ENCODE results near the gene PFKFB3. TPM values are rescaled to one million over a fixed set of nuclear protein-coding genes. Genes with fewer than 3 reads are reported as not detected.
A peak's percentile ranks its signal among the peaks of the same experiment; 100 is the strongest.

PFKFB3 gene
- total and polyA plus RNA-seq, 9 of the 15 experiments (the other 6 are each of a cell fraction or from before 2014, with no cell fraction given): 0.46 to 21.6 (median 7.8) TPM

DNA sequence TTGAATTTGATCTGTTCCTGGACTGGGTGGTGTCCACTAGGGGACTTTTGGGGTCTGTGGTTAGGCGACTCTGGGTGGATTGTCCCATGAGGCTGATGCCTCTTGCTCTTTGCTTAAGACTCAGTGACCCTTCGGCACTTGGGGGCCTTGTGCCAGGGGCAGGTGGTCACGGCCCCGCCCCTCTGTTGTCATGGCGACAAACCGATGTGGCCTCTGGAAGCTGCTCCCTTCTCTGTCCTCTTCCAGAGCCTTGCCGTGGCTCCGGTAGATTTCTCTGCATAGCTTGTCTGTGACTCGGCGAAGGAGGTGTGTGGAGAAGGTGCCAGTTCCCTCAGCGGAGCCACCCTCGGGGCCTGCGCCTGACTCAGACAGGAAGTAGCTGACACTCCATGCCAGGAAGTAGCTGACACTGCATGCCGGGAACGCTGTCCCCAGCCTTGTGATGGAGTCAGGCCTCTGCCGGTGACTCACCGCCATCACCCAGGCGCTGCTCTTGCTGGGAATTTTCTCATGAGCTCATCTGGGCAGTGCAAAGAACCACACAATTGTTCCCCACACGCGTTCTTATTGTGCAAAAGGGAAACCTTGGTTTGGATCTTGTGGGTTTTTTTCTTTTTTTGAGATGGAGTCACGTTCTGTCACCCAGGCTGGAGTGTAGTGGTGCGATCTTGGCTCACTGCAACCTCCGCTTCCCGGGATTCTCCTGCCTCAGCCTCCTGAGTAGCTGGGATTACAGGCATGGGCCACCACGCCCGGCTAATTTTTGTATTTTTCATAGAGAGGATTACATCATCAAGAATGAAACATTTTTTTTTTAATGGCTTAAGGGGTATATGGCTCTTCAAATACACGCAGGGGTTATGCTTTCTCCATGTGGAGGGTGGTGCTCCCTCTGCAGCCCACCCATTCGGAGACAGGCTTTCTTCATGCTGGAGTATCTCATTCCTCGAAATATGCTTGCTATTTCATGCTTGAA is 72.6 kb downstream of the PFKFB3 start (continued):
- TF ChIP-seq, protein P1, sequence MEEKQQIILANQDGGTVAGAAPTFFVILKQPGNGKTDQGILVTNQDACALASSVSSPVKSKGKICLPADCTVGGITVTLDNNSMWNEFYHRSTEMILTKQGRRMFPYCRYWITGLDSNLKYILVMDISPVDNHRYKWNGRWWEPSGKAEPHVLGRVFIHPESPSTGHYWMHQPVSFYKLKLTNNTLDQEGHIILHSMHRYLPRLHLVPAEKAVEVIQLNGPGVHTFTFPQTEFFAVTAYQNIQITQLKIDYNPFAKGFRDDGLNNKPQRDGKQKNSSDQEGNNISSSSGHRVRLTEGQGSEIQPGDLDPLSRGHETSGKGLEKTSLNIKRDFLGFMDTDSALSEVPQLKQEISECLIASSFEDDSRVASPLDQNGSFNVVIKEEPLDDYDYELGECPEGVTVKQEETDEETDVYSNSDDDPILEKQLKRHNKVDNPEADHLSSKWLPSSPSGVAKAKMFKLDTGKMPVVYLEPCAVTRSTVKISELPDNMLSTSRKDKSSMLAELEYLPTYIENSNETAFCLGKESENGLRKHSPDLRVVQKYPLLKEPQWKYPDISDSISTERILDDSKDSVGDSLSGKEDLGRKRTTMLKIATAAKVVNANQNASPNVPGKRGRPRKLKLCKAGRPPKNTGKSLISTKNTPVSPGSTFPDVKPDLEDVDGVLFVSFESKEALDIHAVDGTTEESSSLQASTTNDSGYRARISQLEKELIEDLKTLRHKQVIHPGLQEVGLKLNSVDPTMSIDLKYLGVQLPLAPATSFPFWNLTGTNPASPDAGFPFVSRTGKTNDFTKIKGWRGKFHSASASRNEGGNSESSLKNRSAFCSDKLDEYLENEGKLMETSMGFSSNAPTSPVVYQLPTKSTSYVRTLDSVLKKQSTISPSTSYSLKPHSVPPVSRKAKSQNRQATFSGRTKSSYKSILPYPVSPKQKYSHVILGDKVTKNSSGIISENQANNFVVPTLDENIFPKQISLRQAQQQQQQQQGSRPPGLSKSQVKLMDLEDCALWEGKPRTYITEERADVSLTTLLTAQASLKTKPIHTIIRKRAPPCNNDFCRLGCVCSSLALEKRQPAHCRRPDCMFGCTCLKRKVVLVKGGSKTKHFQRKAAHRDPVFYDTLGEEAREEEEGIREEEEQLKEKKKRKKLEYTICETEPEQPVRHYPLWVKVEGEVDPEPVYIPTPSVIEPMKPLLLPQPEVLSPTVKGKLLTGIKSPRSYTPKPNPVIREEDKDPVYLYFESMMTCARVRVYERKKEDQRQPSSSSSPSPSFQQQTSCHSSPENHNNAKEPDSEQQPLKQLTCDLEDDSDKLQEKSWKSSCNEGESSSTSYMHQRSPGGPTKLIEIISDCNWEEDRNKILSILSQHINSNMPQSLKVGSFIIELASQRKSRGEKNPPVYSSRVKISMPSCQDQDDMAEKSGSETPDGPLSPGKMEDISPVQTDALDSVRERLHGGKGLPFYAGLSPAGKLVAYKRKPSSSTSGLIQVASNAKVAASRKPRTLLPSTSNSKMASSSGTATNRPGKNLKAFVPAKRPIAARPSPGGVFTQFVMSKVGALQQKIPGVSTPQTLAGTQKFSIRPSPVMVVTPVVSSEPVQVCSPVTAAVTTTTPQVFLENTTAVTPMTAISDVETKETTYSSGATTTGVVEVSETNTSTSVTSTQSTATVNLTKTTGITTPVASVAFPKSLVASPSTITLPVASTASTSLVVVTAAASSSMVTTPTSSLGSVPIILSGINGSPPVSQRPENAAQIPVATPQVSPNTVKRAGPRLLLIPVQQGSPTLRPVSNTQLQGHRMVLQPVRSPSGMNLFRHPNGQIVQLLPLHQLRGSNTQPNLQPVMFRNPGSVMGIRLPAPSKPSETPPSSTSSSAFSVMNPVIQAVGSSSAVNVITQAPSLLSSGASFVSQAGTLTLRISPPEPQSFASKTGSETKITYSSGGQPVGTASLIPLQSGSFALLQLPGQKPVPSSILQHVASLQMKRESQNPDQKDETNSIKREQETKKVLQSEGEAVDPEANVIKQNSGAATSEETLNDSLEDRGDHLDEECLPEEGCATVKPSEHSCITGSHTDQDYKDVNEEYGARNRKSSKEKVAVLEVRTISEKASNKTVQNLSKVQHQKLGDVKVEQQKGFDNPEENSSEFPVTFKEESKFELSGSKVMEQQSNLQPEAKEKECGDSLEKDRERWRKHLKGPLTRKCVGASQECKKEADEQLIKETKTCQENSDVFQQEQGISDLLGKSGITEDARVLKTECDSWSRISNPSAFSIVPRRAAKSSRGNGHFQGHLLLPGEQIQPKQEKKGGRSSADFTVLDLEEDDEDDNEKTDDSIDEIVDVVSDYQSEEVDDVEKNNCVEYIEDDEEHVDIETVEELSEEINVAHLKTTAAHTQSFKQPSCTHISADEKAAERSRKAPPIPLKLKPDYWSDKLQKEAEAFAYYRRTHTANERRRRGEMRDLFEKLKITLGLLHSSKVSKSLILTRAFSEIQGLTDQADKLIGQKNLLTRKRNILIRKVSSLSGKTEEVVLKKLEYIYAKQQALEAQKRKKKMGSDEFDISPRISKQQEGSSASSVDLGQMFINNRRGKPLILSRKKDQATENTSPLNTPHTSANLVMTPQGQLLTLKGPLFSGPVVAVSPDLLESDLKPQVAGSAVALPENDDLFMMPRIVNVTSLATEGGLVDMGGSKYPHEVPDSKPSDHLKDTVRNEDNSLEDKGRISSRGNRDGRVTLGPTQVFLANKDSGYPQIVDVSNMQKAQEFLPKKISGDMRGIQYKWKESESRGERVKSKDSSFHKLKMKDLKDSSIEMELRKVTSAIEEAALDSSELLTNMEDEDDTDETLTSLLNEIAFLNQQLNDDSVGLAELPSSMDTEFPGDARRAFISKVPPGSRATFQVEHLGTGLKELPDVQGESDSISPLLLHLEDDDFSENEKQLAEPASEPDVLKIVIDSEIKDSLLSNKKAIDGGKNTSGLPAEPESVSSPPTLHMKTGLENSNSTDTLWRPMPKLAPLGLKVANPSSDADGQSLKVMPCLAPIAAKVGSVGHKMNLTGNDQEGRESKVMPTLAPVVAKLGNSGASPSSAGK (IDR thresholded peaks at IDR 0.05): peak; percentile 60
- TF ChIP-seq SLC30A9 (CRISPR knock-in tag; IDR thresholded peaks at IDR 0.05): no peak
- peak; percentile 45; the same call in 1 of the 2 replicates for TF ChIP-seq ZNF175 (CRISPR knock-in tag; IDR thresholded peaks at IDR 0.05; ENCODE audit: low read depth)
- TF ChIP-seq PHF20 (IDR thresholded peaks at IDR 0.05; ENCODE audit: partially characterized antibody): peak; percentile 60
- no peak for TF ChIP-seq SRSF9 (IDR thresholded peaks at IDR 0.05; ENCODE audit: borderline replicate concordance, low read depth, low read length)
- TF ChIP-seq TCF3 (CRISPR knock-in tag; IDR thresholded peaks at IDR 0.05): no peak
- no peak for TF ChIP-seq CHD2 (IDR thresholded peaks at IDR 0.05; ENCODE audit: low read depth, low read length)
- TF ChIP-seq ZNF589 (CRISPR knock-in tag; IDR thresholded peaks at IDR 0.05; ENCODE audit: low read depth): 0 out of 2 replicates have a peak, but pooled peaks have one; percentile 32
- peak in 1 of 2 experiments; percentile 39; a peak in 1 of 4 replicates for TF ChIP-seq TRIM24 (IDR thresholded peaks at IDR 0.05)
- TF ChIP-seq SP2 (IDR thresholded peaks at IDR 0.05; ENCODE audit: extremely low read depth, low read depth, low read length, poor library complexity, severe bottlenecking): no peak
- TF ChIP-seq NFYB (IDR thresholded peaks at IDR 0.05; ENCODE audit: extremely low read depth, insufficient read length): no peak
- TF ChIP-seq ATF3 (IDR thresholded peaks at IDR 0.05): peak; percentile 93
- TF ChIP-seq ATF3 (CRISPR knock-in tag; conservative IDR thresholded peaks at IDR 0.05): 0 out of 2 replicates have a peak, but pooled peaks have one; percentile 41
